DLD1 (cell line): ENCODE measurements around the gene CTCF.

Source experiments
- in situ Hi-C: cut with HindIII; loops from 2 replicates; pipeline ENCODE4 v1.10.0; 2017; ENCODE audit warnings: low sequenced_read_pairs

The CTCF gene

GRCh38 chr16:67593288-67593687 is 31.0 kb downstream of the CTCF start:
- in situ Hi-C loops = loop anchor here (25.0 kb wide), 1 partner anchor 94 kb away; no protein-coding TSS in a partner anchor

GRCh38 chr16:67593701-67594100 is 31.4 kb downstream of the CTCF start:
- in situ Hi-C loops = loop anchor here (25.0 kb wide), 1 partner anchor 94 kb away; no protein-coding TSS in a partner anchor

- in situ Hi-C loops = loop anchor here (25.0 kb wide), 1 partner anchor 93 kb away; no protein-coding TSS in a partner anchor
These were observed 32.1 kb downstream of the CTCF start for GRCh38 chr16:67594256-67594915.

GRCh38 chr16:67594956-67595355 is 32.6 kb downstream of the CTCF start:
- in situ Hi-C loops = loop anchor here (25.0 kb wide), 1 partner anchor 92 kb away; no protein-coding TSS in a partner anchor

- in situ Hi-C loops = loop anchor here (25.0 kb wide), 1 partner anchor 89 kb away; no protein-coding TSS in a partner anchor
These were observed 36.2 kb downstream of the CTCF start for GRCh38 chr16:67598527-67598926.

- in situ Hi-C loops = no loop called here
These were observed 43.3 kb downstream of the CTCF start for GRCh38 chr16:67605641-67606040.

GRCh38 chr16:67606632-67607031 is 44.3 kb downstream of the CTCF start:
- in situ Hi-C loops = no loop called here

GRCh38 chr16:67608364-67608763 is 46.0 kb downstream of the CTCF start:
- in situ Hi-C loops = no loop called here

- in situ Hi-C loops = no loop called here
These were observed 51.5 kb downstream of the CTCF start for GRCh38 chr16:67613808-67614207.

GRCh38 chr16:67628216-67628615 is 65.9 kb downstream of the CTCF start:
- in situ Hi-C loops = no loop called here

GRCh38 chr16:67632415-67633172 is 70.3 kb downstream of the CTCF start:
- in situ Hi-C loops = no loop called here

- in situ Hi-C loops = no loop called here
These were observed 74.4 kb downstream of the CTCF start for GRCh38 chr16:67636713-67637112.

- in situ Hi-C loops = no loop called here
These were observed 75.3 kb downstream of the CTCF start for GRCh38 chr16:67637625-67638024.

GRCh38 chr16:67641779-67642708 is 79.7 kb downstream of the CTCF start:
- in situ Hi-C loops = no loop called here

GRCh38 chr16:67644038-67644437 is 81.7 kb downstream of the CTCF start:
- in situ Hi-C loops = no loop called here

GRCh38 chr16:67645397-67646121 is 83.2 kb downstream of the CTCF start:
- in situ Hi-C loops = no loop called here

GRCh38 chr16:67647111-67647651 is 84.9 kb downstream of the CTCF start:
- in situ Hi-C loops = no loop called here

GRCh38 chr16:67647681-67648080 is 85.4 kb downstream of the CTCF start:
- in situ Hi-C loops = no loop called here

- in situ Hi-C loops = no loop called here
These were observed 85.9 kb downstream of the CTCF start for GRCh38 chr16:67648088-67648763.
